Activated CD8-positive, alpha-beta memory T cell treated with anti-CD3 and anti-CD28 coated beads, Interleukin-2, amount 50 U/mL, for 1 hour (primary cell): ENCODE measurements around the gene LMF1.
"Not testable (repeated sequence)": the region's sequence is repeated elsewhere in the genome, so short reads cannot be mapped to it uniquely, and the experiment has no call there.

Experiments
- DNase-seq: peaks from one replicate; pipeline ENCODE4 v3.0.0-alpha.2; 2020; ENCODE audit errors: extremely low read depth

Gene LMF1

DNA sequence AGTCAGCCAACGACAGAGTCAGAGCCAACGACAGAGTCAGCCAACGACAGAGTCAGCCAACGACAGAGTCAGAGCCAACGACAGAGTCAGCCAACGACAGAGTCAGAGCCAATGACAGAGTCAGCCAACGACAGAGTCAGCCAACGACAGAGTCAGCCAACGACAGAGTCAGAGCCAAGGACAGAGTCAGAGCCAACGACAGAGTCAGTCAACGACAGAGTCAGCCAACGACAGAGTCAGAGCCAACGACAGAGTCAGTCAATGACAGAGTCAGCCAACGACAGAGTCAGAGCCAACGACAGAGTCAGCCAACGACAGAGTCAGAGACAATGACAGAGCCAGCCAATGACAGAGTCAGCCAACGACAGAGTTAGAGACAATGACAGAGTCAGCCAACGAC lies 22.0 kb downstream of the LMF1 start:
- not testable (repeated sequence) for DNase-seq

DNA sequence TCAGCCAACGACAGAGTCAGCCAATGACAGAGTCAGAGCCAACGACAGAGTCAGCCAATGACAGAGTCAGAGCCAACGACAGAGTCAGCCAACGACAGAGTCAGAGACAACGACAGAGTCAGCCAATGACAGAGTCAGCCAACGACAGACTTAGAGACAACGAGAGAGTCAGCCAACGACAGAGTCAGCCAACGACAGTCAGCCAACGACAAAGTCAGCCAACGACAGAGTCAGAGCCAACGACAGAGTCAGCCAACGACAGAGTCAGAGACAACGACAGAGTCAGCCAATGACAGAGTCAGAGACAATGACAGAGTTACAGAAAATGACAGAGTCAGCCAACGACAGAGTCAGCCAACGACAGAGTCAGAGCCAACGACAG lies 22.9 kb downstream of the LMF1 start:
- not testable (repeated sequence) for DNase-seq

DNA sequence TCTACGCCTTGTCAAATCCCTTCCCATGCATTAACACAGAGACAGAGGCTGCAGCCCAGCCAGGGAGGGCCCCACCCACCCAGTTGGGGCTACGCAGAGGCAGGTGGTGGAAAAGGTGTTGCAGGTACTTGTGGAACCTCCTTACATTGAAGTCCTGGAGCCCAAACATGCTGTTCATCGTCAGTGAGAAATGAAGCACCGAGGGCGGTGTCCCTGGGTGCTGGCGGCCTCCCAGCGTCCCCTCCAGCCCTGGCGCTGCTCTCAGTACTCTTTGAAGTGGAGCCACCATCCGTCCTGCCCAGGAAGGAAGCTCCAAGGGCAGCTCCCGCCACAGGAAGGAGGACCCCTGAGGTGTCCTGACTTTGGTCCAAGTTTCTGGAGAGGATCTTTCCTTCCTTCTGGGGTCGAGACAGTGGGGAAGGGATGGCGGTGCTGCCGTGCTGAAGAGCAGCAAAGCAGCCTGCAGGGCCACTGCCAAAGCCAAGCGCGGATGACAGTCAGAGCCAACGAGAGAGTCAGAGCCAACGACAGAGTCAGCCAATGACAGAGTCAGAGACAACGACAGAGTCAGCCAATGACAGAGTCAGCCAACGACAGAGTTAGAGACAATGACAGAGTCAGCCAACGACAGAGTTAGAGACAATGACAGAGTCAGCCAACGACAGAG lies 23.4 kb downstream of the LMF1 start:
- no peak for DNase-seq

DNA sequence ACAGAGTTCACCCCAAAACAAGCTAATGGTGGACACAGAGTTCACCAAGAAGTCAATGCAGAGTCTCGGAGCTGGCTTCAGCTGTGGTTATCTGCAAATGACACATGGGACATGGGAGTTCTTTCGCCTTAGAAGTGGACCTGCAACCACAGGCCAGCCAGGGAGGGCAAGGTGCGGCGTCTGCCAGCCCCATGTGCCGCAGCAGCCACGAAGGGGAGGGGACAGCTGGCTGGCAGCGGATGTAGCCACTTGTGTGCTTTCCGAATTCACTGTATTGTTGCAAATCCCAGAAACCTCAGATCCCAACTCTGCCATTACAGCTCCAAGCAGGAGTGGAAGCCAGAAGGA lies 24.8 kb downstream of the LMF1 start:
- DNase-seq: no peak

DNA sequence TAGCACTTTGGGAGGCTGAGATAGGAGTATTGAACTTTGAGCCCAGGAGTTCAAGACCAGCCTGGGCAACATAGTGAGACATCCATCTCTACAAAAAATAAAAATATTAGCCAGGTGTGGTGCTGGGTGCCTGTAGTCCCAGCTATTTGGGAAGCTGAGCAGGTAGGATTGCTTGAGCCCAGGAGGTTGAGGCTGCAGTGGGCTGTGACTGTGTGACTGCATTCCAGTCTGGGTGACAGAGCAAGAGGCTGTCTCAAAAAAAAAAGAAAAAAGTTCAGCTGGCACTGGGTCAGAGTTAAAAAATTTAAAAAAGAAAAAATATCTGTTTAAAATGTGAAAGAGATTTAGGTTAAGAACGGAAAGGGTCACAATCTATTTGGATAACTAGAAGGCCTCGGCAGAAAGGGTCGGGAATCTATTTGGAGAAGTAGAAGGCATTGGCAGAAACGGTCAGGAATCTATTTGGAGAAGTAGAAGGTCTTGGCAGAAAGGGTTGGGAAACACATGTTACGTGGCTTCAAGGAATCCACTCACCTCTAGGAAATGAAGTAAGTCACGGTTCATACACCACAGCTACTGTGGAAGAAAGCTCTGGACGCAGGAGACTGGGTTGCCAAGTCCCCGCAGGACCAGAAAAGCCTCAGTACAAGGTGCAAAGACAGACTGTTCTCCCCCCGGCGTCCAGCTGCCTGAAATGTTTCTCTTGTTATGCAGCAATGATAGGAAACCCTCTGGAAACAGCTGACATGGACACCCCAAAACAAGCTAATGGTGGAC lies 25.3 kb downstream of the LMF1 start:
- DNase-seq: no peak

DNA sequence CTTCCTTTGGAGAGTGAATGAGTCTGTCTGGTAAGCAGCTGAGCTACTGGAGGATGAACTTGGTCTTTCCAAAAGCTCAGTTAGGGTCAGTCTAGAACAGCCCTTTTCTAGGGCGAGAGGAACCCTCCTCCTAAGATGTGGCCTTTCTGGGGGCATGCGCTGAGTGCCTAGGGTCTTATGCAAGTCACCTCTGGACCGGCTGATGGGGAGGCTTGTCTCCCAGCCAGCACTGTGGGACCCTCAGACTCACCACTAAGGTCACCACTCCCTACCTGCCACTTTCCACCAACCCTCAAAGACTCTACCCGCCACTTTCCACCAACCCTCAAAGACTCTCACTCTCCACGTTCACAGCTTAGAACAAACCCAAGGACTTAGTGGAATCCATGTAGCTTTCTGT lies 26.8 kb downstream of the LMF1 start:
- no peak for DNase-seq

DNA sequence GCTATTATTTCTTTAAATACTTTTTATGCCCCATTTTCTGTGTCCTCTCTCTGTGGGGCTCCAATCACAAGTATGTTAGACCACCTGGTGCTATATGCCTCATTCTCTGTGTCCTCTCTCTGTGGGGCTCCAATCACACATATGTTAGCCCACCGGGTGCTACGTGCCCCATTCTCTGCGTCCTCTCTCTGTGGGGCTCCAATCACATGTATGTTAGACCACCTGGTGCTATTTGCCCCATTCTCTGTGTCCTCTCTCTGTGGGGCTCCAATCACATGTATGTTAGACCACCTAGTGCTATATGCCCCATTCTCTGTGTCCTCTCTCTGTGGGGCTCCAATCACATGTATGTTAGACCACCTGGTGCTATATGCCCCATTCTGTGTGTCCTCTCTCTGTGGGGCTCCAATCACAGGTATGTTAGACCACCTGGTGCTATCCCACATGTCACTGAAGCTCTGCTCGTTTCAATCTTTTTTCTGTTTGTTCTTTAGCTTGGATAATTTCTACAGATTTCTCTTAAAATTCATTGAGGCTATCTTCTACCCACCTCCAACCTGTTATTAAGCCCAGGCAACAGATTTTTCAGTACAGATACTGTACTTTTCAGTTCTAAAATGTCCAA lies 28.2 kb downstream of the LMF1 start:
- DNase-seq: no peak

DNA sequence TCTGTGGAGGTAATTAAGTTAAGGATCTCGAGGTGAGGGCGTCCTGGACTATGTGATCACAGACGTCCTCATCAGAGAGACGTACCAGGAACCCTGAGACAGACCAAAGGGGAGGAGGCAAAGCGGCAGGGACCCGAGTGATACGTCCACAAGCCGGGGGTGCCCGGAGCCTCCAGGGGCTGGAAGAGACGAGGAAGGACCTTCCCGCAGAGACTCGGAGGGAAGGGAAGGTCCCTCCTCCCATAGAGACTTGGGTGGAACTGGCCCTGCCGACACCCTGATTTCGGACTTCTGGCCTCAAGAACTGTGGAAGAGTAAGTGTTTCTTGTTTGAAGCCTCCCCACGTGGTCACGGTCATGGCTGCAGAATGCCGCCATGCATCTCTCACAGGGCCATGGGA lies 30.8 kb downstream of the LMF1 start:
- DNase-seq: no peak

DNA sequence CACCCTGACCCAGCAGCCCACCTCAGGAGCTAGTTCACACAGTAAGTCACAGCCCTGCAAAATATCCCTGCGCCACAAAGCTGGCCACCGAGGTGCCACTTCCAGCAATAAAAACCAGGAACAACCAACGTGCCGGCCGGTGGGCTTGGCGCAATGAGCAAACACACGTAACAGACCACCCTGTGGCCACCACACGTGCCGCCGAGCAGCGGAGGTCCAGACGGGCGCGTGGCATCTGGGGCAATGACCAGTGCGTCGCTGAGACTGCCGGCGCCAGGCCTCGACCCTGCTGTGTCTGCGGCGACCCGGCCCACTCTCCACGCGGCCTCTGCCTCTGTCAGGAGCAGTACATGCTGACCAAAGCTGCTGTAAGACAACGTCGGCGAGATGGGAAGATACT lies 31.5 kb downstream of the LMF1 start:
- no peak for DNase-seq

DNA sequence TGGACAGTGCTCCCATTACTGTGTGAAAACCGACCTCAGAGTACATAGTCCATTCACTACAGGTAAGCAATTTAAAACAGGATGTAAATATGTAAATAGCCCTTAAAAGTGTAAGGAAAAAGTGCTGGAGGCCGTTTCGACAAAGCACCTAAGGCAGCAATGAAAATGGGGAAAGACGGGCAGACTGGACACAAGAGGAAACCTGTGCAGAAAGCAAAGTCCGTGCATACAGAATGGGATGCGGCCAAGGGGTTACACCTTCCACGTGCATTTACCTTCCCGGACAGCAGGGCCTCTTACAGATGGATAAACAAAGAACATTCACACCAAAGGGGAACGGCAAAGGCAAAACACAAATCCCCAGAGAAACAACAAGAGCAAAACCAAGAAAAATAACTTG lies 32.0 kb downstream of the LMF1 start:
- DNase-seq: no peak

DNA sequence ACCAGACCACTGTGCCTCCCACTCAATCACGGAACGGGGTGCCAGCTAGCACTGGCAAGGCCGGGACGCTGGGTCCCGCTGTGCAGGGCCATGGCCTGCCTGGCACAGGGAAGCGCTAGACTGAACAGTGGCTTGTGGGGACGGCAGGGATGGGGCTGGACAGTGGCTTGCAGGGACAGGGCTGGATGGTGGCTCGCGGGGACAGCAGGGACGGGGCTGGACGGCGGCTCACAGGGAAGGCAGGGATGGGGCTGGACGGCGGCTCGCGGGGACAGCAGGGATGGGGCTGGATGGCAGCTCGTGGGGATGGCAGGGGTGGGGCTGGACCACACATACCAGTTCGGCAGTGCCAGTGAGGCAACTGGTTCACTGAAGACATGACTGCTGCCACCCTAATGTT lies 32.6 kb downstream of the LMF1 start:
- DNase-seq: no peak

DNA sequence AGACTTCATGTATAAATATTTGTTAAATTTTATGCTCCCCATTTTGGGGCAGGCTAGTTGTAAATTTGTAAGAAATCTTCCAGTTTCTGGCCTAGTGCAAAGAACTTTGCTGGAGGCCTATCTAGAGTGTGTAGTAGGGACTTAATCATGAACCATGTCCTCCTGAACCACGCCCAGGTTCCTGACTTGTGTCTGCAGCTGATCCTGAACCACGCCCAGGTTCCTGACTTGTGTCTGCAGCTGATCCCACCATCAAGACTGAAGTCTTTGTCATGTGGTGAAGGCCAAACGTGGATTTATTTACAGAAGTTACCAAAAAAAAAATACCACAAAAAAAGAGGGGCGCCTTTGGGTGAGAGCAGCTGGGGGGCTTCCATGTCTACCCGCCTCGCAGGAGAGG lies 33.1 kb downstream of the LMF1 start:
- DNase-seq: no peak

DNA sequence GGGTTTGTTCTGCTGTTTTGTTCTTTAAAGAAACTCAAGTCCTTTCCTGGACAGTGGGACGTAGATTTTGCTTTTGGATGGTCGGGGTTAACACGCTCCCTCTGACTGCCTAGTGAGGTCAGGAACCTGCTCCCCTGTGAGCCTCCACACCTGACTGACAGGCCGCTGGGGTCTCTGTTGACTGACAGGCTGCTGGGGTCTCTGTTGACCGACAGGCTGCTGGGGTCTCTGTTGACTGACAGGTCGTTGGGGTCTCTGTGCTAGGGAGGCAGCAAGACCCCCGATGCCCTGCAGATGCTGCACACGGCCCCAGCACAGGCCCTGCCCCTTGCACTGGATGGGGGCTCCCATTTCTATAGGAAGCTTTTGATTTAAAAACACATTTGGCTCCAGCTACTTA lies 33.5 kb downstream of the LMF1 start:
- DNase-seq: no peak

DNA sequence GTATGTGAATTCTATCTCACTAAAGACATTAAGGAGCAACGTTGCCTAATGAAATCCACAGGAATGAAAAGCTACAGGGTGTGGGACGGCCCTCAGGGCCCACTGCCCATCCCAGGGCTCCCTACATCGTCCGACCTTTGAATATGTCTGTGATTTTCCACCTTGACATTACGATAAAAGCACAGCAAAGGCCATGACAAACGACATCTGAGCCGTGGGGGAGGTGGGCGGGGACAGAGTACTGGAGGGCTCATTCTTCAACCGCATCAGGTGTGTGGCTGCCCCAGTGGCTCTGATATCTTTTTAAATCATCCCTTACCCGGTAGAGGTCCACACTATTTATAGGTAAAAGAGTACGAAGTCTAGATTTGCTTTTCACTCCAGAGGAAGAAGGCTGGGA lies 35.1 kb downstream of the LMF1 start:
- no peak for DNase-seq

DNA sequence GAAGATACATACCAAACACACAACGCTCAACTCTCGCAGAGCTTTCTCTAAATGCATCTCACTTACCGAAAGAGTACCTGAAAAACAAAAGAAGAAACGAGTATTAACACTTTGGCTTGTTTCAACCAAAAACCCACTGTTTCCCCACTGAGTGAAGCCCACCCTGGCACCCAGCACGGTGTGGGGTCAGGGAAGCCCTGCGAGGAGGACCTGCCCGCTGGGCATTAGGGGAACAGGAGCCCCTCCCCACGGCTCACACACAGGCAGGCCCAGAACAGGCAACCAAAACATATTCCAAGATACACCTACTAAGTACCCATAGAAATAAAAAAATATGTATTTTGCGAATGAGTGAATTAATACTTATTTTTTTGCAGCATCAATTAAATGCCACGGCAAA lies 36.6 kb downstream of the LMF1 start:
- no peak for DNase-seq

DNA sequence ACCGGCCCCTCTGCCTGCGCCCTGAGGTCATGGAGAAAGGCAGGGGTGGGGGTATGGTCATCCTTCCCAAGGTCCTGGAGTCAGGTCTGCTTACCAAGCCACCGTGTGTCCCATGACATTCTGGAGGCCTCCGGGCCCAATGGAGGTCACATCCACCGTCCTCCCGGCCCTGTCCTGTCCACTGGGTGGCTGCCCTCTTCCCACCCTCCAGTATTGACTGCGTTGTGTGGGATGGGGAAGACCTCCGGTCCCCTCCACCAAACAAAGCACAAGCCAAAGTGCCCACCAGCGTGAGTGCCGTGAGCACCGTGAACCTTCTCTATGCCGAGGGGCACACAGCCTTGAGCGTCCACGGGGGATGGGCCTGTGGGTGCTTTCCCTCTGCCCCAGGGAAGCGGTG lies 37.2 kb downstream of the LMF1 start:
- DNase-seq: no peak

DNA sequence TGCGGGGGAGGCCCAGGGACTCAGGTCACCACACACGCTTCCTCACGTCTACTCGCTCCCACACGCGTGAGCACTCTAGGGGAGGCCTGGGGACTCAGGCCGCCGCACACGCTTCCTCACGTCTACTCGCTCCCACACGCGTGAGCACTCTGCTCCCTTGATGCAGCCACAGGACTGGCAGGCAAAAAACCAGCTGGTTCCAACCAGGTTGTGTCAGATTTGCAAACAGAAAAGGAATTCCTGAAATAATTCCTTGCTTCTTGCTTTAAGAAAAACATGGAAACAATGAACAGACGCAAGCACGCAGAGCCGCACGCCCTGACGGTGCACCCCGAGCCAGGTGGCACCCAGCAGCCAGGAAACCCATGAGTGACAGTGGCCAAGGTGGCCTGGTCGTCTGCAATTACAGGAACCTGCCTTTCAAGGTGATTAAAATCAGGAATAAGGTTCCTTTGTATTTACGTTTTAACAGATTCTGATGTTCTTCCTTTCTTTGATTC lies 37.9 kb downstream of the LMF1 start:
- DNase-seq: no peak

DNA sequence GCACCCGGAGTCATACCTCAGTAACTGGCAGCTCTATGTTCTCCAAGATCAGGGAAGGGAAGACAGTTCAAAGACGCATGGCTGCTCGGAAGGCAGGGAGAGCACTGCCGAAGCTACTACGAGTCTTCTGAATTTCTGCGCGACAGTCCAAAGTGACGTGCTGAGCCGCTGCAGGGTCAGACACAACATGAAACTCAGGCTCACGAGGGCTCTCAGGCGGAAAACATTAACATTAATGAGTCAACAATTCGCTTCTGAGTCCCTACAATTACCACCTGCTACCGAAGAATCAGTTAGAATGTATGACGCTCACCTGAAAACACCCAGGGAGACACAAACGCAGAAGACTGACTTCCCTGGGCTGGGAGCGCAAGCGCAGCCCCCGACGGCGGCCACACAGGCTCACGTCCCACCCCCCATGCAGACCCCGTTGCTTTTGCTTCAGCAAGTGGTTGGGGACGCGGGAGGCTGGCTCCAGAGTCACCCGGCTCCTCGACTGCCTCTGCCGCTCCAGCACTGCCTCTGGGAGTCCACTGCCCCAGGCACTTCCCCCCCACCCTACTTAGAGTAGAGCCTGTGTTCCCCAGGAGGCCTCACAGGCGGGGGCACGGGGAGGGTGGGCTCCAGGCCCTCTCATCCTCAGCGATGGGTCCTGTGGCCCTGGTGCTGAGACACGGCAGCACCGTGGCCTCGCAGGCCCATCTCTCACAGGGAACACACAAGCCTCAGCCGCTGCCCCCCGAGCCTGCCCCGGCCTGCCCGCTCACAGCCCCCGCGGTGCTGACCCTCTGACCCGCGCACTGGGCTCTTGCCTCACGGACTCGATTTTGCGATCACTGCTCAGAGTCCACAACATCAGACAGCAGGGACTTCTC lies 38.9 kb downstream of the LMF1 start:
- DNase-seq: no peak

DNA sequence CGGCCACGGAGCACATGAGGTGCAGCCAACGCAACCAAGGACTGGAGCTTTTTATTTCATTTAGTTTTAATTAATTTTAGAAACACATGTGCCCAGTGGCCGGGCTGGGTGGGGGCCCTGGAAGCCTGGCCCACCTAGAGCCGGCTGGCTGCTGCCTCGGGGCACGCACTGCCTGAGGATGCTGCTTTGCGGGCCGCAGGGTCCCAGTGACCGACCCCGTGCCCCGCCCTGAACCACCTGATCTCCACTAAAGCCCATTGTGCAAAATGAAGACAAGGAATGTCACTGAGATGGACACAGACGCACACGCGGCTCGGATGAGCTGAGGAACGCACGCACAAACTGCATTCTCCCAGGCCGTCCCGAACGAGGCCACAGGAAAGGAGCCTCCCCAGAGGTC lies 39.6 kb downstream of the LMF1 start:
- no peak for DNase-seq

DNA sequence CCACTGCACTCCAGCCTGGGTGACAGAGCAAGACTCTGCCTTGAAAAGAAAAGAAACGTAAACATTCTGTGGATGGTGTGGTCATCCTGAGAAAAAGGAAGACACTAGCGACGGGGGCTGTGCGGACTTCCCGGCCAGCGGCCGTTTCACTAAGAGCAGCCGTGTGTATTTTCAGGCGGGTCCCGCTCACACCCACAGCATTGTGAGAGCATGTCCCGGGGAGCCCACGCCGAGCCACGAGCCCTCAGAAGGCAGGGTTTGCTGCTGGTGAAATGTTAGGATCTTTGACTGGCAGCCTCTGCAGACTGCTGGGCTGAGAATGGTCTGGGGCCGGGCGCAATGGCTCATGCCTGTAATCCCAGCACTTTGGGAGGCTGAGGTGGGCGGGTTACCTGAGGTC lies 40.3 kb downstream of the LMF1 start:
- DNase-seq: no peak

DNA sequence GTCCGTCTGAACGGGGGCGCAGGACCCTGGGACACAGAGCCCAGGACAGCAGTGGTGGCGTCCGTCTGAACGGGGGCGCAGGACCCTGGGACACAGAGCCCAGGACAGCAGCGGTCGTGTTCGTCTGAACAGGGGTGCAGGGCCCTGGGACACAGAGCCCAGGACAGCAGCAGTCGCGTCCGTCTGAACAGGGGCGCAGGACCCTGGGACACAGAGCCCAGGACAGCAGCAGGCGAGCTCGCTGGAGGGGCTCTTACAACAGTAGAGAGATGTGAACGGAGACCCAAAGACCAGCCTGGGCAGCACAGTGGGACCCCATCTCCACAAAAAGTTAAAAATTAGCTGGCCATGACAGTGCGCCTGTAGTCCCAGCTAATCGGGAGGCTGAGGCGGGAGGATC lies 40.7 kb downstream of the LMF1 start:
- no peak for DNase-seq
